PC-9 (cell line): ENCODE measurements around the gene NPTX1. TPM values are rescaled to one million over a fixed set of nuclear protein-coding genes. Genes with fewer than 3 reads are reported as not detected.

Source experiments
- Bru-seq: library from RNA; stranded (reverse); fragments of 400-500 nt; gene quantifications from one replicate; lab custom pipeline; 2021; lab: Mats Ljungman, UMichigan
- BruChase-seq, 2 experiments: library from RNA; stranded (reverse); fragments of 400-500 nt; gene quantifications; one replicate each; lab custom pipeline; 2021; lab: Mats Ljungman, UMichigan
- BruUV-seq: library from RNA; stranded (reverse); fragments of 400-500 nt; replicated peaks from 2 replicates; lab custom pipeline; 2021; lab: Mats Ljungman, UMichigan
- CTCF ChIA-PET: fragments of 300-600 bp; sonication (Branson Sonifier 250); formaldehyde crosslinking; loops from one replicate; lab custom pipeline; 2022; ENCODE audit warnings: antibody characterized with exemption; lab: Charles Lee
- POLR2A ChIA-PET: fragments of 300-600 bp; sonication (Branson Sonifier 250); formaldehyde crosslinking; loops from one replicate; lab custom pipeline; 2022; ENCODE audit warnings: antibody characterized with exemption; ENCODE audit not compliant: unreplicated experiment; lab: Charles Lee
- DNase-seq, 2 experiments: peaks; one replicate each; pipeline versions ENCODE4 v3.0.0 to v3.0.0-alpha.2; 2015 to 2022; ENCODE audit warnings: mixed read lengths in 1 of 2
- H2AFZ ChIP-seq: fragments of 200-600 bp; sonication (generic); 2 replicates; pipeline ENCODE4 v1.8.1; 2017; ENCODE audit warnings: antibody characterized with exemption
- H3F3A ChIP-seq: fragments of 200-600 bp; sonication (generic); 2 replicates; pipeline ENCODE4 v1.8.1; 2017; ENCODE audit warnings: antibody characterized with exemption, mild to moderate bottlenecking, low read depth; ENCODE audit not compliant: insufficient read depth
- H3K27ac ChIP-seq: fragments of 200-600 bp; sonication (generic); 2 replicates; pipeline ENCODE4 v1.6.1; 2016; ENCODE audit warnings: mixed run types
- H3K27me3 ChIP-seq: fragments of 200-600 bp; sonication (generic); 2 replicates; pipeline ENCODE4 v1.6.1; 2016; ENCODE audit warnings: low read depth, mixed run types; ENCODE audit not compliant: insufficient read depth
- H3K36me3 ChIP-seq: fragments of 200-600 bp; sonication (generic); 2 replicates; pipeline ENCODE4 v1.6.1; 2016; ENCODE audit warnings: low read depth, mixed run types
- H3K4me1 ChIP-seq: fragments of 200-600 bp; sonication (generic); replicated peaks from 2 replicates; pipeline ENCODE4 v1.6.1; 2016; ENCODE audit warnings: mixed run types; ENCODE audit not compliant: insufficient read depth
- H3K4me2 ChIP-seq: fragments of 200-600 bp; sonication (generic); 2 replicates; pipeline ENCODE4 v1.6.1; 2017; ENCODE audit warnings: mixed run types
- H3K4me3 ChIP-seq: fragments of 200-600 bp; sonication (generic); 2 replicates; pipeline ENCODE4 v1.6.1; 2016; ENCODE audit warnings: mixed run types
- H3K79me2 ChIP-seq: fragments of 200-600 bp; sonication (generic); 2 replicates; pipeline ENCODE4 v1.6.1; 2017; ENCODE audit warnings: low read depth, mixed run types
- H3K9me2 ChIP-seq: fragments of 200-600 bp; sonication (generic); 2 replicates; pipeline ENCODE4 v1.8.1; 2017; ENCODE audit warnings: mild to moderate bottlenecking; ENCODE audit not compliant: insufficient read depth
- H3K9me3 ChIP-seq: fragments of 200-600 bp; sonication (generic); 2 replicates; pipeline ENCODE4 v1.8.1; 2016; ENCODE audit warnings: low read depth; ENCODE audit not compliant: insufficient read depth
- H4K20me1 ChIP-seq: fragments of 200-600 bp; sonication (generic); 2 replicates; pipeline ENCODE4 v1.8.1; 2017; ENCODE audit not compliant: insufficient read depth
- CTCF ChIP-seq: fragments of 200-600 bp; sonication (generic); conservative IDR thresholded peaks from 2 replicates; pipeline ENCODE4 v1.6.1; 2017; ENCODE audit warnings: mixed run types, antibody characterized with exemption, mild to moderate bottlenecking, moderate library complexity
- EZH2 ChIP-seq: fragments of 200-600 bp; sonication (generic); IDR thresholded peaks from 2 replicates; pipeline ENCODE4 v1.8.0; 2017; ENCODE audit warnings: antibody characterized with exemption, low read depth
- intact Hi-C: fragments of 100-400 bp; cut with micrococcal nuclease; formaldehyde crosslinking; loops from one replicate; pipeline ENCODE4 v1.10.0; 2022; ENCODE audit not compliant: unreplicated experiment
- long read RNA-seq: library from polyadenylated mRNA; stranded (forward); transcript quantifications from one replicate; pipeline ENCODE4 v2.0.0, GENCODE V29; 2022
- total RNA-seq: library from RNA; stranded (reverse); gene quantifications from 2 replicates; pipeline ENCODE4 v1.2.3, GENCODE V29; 2021

The NPTX1 gene
- 6.1 and 6.9 TPM in 2 replicates for total RNA-seq
- percentile 33 among the genes with signal in this experiment for Bru-seq, nascent RNA
- percentile 33 among the genes with signal in this experiment for BruChase-seq, experiment 1, labeled RNA remaining after a 2-hour chase
- BruChase-seq, experiment 2, labeled RNA remaining after a 6-hour chase = percentile 63 among the genes with signal in this experiment
- long read RNA-seq, full-length matches to known transcripts = 15 of 19 reads
- long read RNA-seq, partial matches to known transcripts = 2 of 19 reads
- long read RNA-seq, other reads (novel, unspliced or antisense) = 2 of 19 reads

GRCh38 chr17:80475910-80476876 is at the start of gene NPTX1:
Gene NPTX1 (minus strand): TSS chr17:80476607. CDS start chr17:80476446, 161 bp downstream.
- H2AFZ ChIP-seq = 0 out of 2 replicates have a peak within 1 kb of the TSS, but pooled peaks have one; percentile 52
- H3F3A ChIP-seq = no peaks in the 10 kb centered on the region
- DNase-seq = peak in 1 of 2 experiments; percentile 18
- 0 out of 2 replicates have a peak, but pooled peaks have one; percentile 80 for TF ChIP-seq EZH2
- no peak for TF ChIP-seq CTCF
- H4K20me1 ChIP-seq = no peaks in the 10 kb centered on the region
- CTCF ChIA-PET = interaction anchor here (0.6 kb wide), 1 partner anchor 67 kb away, joined by 3 read pairs; no protein-coding TSS in a partner anchor
- peak within 1 kb of the TSS; percentile 77 for H3K4me2 ChIP-seq
- intact Hi-C loops = loop anchor here (1.0 kb wide), 1 partner anchor 99 kb away; no protein-coding TSS in a partner anchor
- no peak within 1 kb of the TSS for H3K27ac ChIP-seq
- no peaks in the 10 kb centered on the region for H3K36me3 ChIP-seq
- no peaks in the 10 kb centered on the region for H3K9me2 ChIP-seq
- peak within 1 kb of the TSS; percentile 43; the same call in 1 of the 2 replicates for H3K4me3 ChIP-seq
- POLR2A ChIA-PET = interaction anchor here (0.6 to 1.2 kb wide), 2 partner anchors 21 to 189 kb away, joined by 5 to 11 read pairs; no protein-coding TSS in a partner anchor
- BruUV-seq = no TSS peak
- peaks cover 12% of the 10 kb centered on the region for H3K4me1 ChIP-seq
- H3K79me2 ChIP-seq = no peaks in the 10 kb centered on the region
- H3K9me3 ChIP-seq = no peaks in the 10 kb centered on the region
- peaks cover 25% of the 10 kb centered on the region for H3K27me3 ChIP-seq

GRCh38 chr17:80523956-80524712 is 47.7 kb upstream of the NPTX1 start:
- POLR2A ChIA-PET = no interaction called here
- intact Hi-C loops = no loop called here
- no peaks in the 10 kb centered on the region for H3F3A ChIP-seq
- no peak overlapping the region for H3K27ac ChIP-seq
- no peaks in the 10 kb centered on the region for H3K79me2 ChIP-seq
- no peaks in the 10 kb centered on the region for H3K27me3 ChIP-seq
- H4K20me1 ChIP-seq = no peaks in the 10 kb centered on the region
- no peaks in the 10 kb centered on the region for H3K36me3 ChIP-seq
- H3K4me1 ChIP-seq = no peaks in the 10 kb centered on the region
- no peak overlapping the region for H2AFZ ChIP-seq
- H3K4me3 ChIP-seq = no peak overlapping the region
- no TSS peak for BruUV-seq
- H3K4me2 ChIP-seq = no peak overlapping the region
- no peaks in the 10 kb centered on the region for H3K9me3 ChIP-seq
- H3K9me2 ChIP-seq = no peaks in the 10 kb centered on the region
- no peak for TF ChIP-seq EZH2
- no peak for TF ChIP-seq CTCF
- CTCF ChIA-PET = no interaction called here
- no peak for DNase-seq
